ENCODE measurements around the gene CCDC102A.

The CCDC102A gene

DNA sequence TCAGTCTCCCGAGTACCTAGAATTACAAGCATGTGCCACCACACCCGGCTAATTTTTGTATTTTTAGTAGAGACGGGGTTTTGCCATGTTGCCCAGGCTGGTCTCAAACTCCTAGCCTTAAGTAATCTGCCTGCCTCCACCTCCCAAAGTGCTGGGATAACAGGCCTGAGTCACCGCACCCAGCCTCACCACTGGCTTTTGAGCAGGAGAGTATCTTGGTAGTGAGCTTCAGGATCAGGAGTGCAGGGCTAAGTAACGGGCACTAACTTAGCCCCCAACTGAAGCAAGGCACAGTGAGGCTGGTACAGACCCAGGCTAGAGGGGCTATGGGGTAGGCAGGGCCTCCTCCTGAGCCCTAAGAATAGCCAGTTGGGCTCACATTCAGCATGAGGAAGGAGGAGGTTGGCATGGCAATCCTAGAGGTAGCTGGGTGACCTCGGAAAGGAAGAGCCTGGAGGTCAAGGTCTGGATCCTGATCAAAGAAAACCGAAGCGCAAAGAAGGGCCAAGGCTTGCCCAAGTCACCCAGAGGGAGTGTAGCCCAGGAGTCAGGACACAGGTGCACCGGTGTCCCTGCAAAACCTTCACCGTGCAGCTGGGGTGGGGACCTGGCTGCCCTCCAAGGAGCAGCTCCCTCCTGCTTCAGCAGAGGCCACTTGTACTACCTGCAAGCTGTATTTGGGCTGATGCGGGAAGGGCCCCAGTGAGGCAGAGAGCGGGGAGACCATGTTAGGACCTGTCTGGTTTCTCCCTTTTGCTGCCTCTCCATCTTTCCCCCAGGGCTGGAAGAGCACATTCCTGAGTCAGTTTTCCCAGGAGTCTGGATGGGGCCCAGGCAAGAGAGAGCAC lies 4.8 kb upstream of the CCDC102A start:
- no peaks in the 10 kb centered on the region for H3K4me1 ChIP-seq
- no peaks in the 10 kb centered on the region for H3K27me3 ChIP-seq

GRCh38 chr16:57540387-57540786 lies 4.0 kb upstream of the CCDC102A start:
- Histone ChIP-seq H3K36me3 (no peaks in the 10 kb centered on the region), H3K4me3 (ENCODE audit: low read depth, low read length) (no peak overlapping the region), H3K9me3 (no peaks in the 10 kb centered on the region), H3K27me3 (no peaks in the 10 kb centered on the region), H3K4me1 (no peaks in the 10 kb centered on the region)
- TF ChIP-seq CTCF (IDR thresholded peaks at IDR 0.05; ENCODE audit: low read depth, low read length), result no peak
- DNase-seq, result no peak

More for the DNA sequence above, 4.8 kb upstream of the CCDC102A start:
- Histone ChIP-seq H3K4me3 (ENCODE audit: low read depth, low read length) (no peak overlapping the region), H3K36me3 (no peaks in the 10 kb centered on the region), H3K9me3 (no peaks in the 10 kb centered on the region)
- TF ChIP-seq CTCF (IDR thresholded peaks at IDR 0.05; ENCODE audit: low read depth, low read length), result no peak
- no peak for DNase-seq

- no peaks in the 10 kb centered on the region for H3K36me3 ChIP-seq
- no peaks in the 10 kb centered on the region for H3K27me3 ChIP-seq
- no peak for TF ChIP-seq CTCF (IDR thresholded peaks at IDR 0.05; ENCODE audit: low read depth, low read length)
- no peak overlapping the region for H3K4me3 ChIP-seq (ENCODE audit: low read depth, low read length)
- DNase-seq, result no peak
- H3K9me3 ChIP-seq, result no peaks in the 10 kb centered on the region
- peaks cover 3% of the 10 kb centered on the region for H3K4me1 ChIP-seq
Observed at GRCh38 chr16:57539072-57539796, 2.9 kb upstream of the CCDC102A start.

DNA sequence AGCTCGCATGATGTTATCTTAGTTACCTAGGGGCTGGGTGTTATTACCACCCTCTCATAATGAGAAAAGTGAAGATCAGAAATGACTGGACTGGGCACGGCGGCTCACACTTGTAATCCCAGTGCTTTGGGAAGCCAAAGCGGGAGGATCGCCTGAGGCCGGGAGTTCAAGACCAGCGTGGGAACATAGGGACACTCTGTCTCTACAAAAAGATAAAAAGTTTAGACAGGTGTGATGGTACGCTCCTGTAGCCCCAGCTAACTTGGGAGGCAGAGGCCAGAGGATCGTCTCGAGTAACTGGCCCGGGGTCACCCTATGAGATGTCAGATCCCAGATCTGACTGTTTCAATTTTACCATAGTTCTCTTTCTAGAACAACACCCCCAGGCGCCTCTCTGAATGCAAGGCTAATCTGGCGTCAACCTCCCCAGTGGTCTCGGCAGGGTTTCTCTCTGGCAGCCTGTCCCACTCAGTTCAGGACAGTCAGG lies 1.9 kb upstream of the CCDC102A start:
- TF ChIP-seq CTCF (IDR thresholded peaks at IDR 0.05; ENCODE audit: low read depth, low read length), result no peak
- H3K36me3 ChIP-seq, result no peaks in the 10 kb centered on the region
- DNase-seq, result no peak
- peaks cover 11% of the 10 kb centered on the region for H3K4me1 ChIP-seq
- no peaks in the 10 kb centered on the region for H3K27me3 ChIP-seq
- H3K9me3 ChIP-seq, result no peaks in the 10 kb centered on the region
- H3K4me3 ChIP-seq (ENCODE audit: low read depth, low read length), result no peak overlapping the region

DNA sequence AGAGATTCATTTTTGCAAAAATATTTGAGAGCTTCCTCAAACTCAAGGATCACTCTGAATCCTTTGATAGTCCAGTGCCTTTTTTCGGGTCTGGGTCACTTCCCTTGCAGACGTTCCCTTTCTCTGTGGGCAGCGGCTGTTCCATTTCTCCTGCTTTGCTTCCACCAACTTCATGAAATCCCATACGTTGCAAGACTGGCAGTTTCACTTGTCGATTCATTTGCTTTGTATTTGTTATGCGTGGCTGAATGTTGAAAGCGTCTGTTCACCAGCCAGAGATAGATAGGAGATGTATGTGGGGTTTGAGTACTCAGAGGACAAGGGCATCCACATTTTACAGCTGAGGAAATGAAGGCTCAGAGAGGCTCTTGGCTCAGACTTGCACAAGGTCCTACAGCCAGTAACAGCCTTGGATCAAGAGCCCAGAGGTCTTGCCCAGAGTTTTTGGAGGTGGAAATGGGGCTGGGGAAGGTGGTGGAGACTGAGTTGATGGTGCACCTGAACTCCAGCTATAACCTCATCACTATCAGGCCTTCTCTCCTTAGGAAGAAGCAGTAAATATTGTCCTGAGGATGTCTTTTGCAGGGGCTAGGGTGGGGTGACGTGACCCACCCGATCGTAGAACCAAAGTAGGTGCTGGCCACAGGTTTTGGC lies 1.3 kb upstream of the CCDC102A start:
- TF ChIP-seq CTCF (IDR thresholded peaks at IDR 0.05; ENCODE audit: low read depth, low read length), result no peak
- DNase-seq, result no peak
- Histone ChIP-seq H3K4me3 (ENCODE audit: low read depth, low read length) (no peak overlapping the region), H3K4me1 (peaks cover 14% of the 10 kb centered on the region), H3K9me3 (no peaks in the 10 kb centered on the region), H3K36me3 (no peaks in the 10 kb centered on the region), H3K27me3 (no peaks in the 10 kb centered on the region)

Measured in BE2C (cell line).